Left renal cortex interstitium (tissue), 4 donors: Measurements from ENCODE around the gene MBD3L2. TPM values are rescaled to one million over a fixed set of nuclear protein-coding genes. Genes with fewer than 3 reads are reported as not detected.
A peak's percentile ranks its signal among the peaks of the same experiment; 100 is the strongest.
"Not testable (repeated sequence)": the region's sequence is repeated elsewhere in the genome, so short reads cannot be mapped to it uniquely, and the experiment has no call there.

ENCODE experiments used
- DNase-seq, 4 donors: peaks; one replicate each; pipeline ENCODE4 v3.0.0-alpha.2; 2013; ENCODE audit warnings: low read depth in 4 of 4, low spot score in 2 of 4, missing footprints in 1 of 4
- polyA plus RNA-seq, 4 donors: library from polyadenylated mRNA; unstranded; fragments of 120-200 nt; gene quantifications; one replicate each; pipeline ENCODE4 v1.2.1, GENCODE V29; 2013; ENCODE audit not compliant: insufficient read length in 4 of 4

Gene MBD3L2
- polyA plus RNA-seq, 4 donors = not detected

- not testable (repeated sequence) for DNase-seq
Observed at GRCh38 chr19:7058576-7058975, 9.5 kb downstream of the MBD3L2 start, which contains the start of gene MBD3L3. TSS of gene MBD3L3 (minus strand) at chr19:7058676. CDS start at chr19:7058605, 71 bp downstream.

GRCh38 chr19:7059977-7060376, 10.9 kb downstream of the MBD3L2 start:
- DNase-seq = not testable (repeated sequence)

GRCh38 chr19:7063339-7063738, 14.2 kb downstream of the MBD3L2 start:
- DNase-seq = no peak

- no peak for DNase-seq
Observed at GRCh38 chr19:7063764-7064418, 14.8 kb downstream of the MBD3L2 start.

GRCh38 chr19:7067122-7067521, 18.0 kb downstream of the MBD3L2 start:
- not testable (repeated sequence) for DNase-seq

- no peak for DNase-seq
Observed at GRCh38 chr19:7067716-7068115, 18.6 kb downstream of the MBD3L2 start.

GRCh38 chr19:7068599-7068998, 19.5 kb downstream of the MBD3L2 start:
- DNase-seq = no peak

GRCh38 chr19:7069042-7069903, 20.2 kb downstream of the MBD3L2 start, which contains the start of gene ZNF557:
TSS of gene ZNF557 (plus strand) at chr19:7069703. CDS start at chr19:7075075, 5,372 bp downstream.
- DNase-seq = peak; percentile 91 to 95 (median 93)

GRCh38 chr19:7069904-7070226, 20.7 kb downstream of the MBD3L2 start:
- no peak for DNase-seq

- no peak for DNase-seq
Observed at GRCh38 chr19:7072541-7072940, 23.4 kb downstream of the MBD3L2 start.

GRCh38 chr19:7074705-7075282, 25.7 kb downstream of the MBD3L2 start:
- no peak for DNase-seq

GRCh38 chr19:7076151-7076550, 27.0 kb downstream of the MBD3L2 start:
- no peak for DNase-seq

- DNase-seq = no peak
Observed at GRCh38 chr19:7078008-7078407, 28.9 kb downstream of the MBD3L2 start.

GRCh38 chr19:7083076-7083956, 34.2 kb downstream of the MBD3L2 start:
- no peak for DNase-seq

GRCh38 chr19:7088999-7089398, 39.9 kb downstream of the MBD3L2 start:
- no peak for DNase-seq

- no peak for DNase-seq
Observed at GRCh38 chr19:7098096-7098495, 49.0 kb downstream of the MBD3L2 start.

- peak; percentile 78 to 88 (median 86) for DNase-seq
Observed at GRCh38 chr19:7098701-7099596, 49.8 kb downstream of the MBD3L2 start.

GRCh38 chr19:7099597-7099921, 50.4 kb downstream of the MBD3L2 start:
- no peak for DNase-seq
